ENCODE data around the gene ANKRD23. TPM values are rescaled to one million over a fixed set of nuclear protein-coding genes. Genes with fewer than 3 reads are reported as not detected.

Gene ANKRD23
- total RNA-seq, 2 experiments from 2014 or later, result 6.2 to 10.4 TPM

- Mint-ChIP-seq H3K4me3 (peak overlapping the region; percentile 94), H3K4me1 (ENCODE audit: low read depth) (peaks cover 61% of the 10 kb centered on the region), H3K9me3 (no peaks in the 10 kb centered on the region), H3K27me3 (no peaks in the 10 kb centered on the region), H3K36me3 (ENCODE audit: low read depth) (peaks cover 77% of the 10 kb centered on the region), H3K27ac (peak overlapping the region; percentile 66)
- peaks cover 59% of the 10 kb centered on the region for H3K4me1 ChIP-seq (ENCODE audit: insufficient read depth, low read length)
- intact Hi-C loops (cut with DNase I, micrococcal nuclease), result loop anchor here (5.0 kb wide), 3 partner anchors 37 to 283 kb away; partner anchors contain the start of genes ANKRD39 (in 2 of the 2), ARID5A (in 1 of the 2) and CNNM4 (in 1 of the 2)
- peaks cover 34% of the 10 kb centered on the region for H3K36me3 ChIP-seq (ENCODE audit: insufficient read depth, low read length)
- no peak overlapping the region for H3K4me3 ChIP-seq (ENCODE audit: low read length)
- ChIA-PET POLR2A (interaction anchor here (0.6 to 1.7 kb wide), 3 partner anchors 9 to 676 kb away, joined by 3 to 6 read pairs (median 3); no protein-coding TSS in a partner anchor), CTCF (interaction anchor here (1.6 kb wide), 1 partner anchor 38 kb away, joined by 5 read pairs; the partner anchor contains the start of gene ANKRD39)
- DNase-seq (no peak), ATAC-seq (ENCODE audit: poor library complexity) (no peak)
- no peaks in the 10 kb centered on the region for H3K27me3 ChIP-seq (ENCODE audit: control insufficient read depth in 1 of 2, insufficient read depth in 2 of 2, low read length in 2 of 2)
- H3K27ac ChIP-seq (ENCODE audit: low read depth in 1 of 2, low read length in 2 of 2), result no peak overlapping the region
- no peaks in the 10 kb centered on the region for H3K9me3 ChIP-seq (ENCODE audit: control insufficient read depth in 1 of 2, insufficient read depth in 1 of 2, low read length in 2 of 2)
- TF ChIP-seq CTCF (IDR thresholded peaks at IDR 0.05), result no peak
These were observed 23.8 kb downstream of the ANKRD23 start for GRCh38 chr2:96819876-96820511.

- Mint-ChIP-seq H3K27me3 (no peaks in the 10 kb centered on the region), H3K27ac (peak overlapping the region; percentile 66), H3K36me3 (ENCODE audit: low read depth) (peaks cover 72% of the 10 kb centered on the region), H3K4me1 (ENCODE audit: low read depth) (peaks cover 63% of the 10 kb centered on the region), H3K4me3 (peak overlapping the region; percentile 94), H3K9me3 (no peaks in the 10 kb centered on the region)
- POLR2A ChIA-PET, result interaction anchor here (0.6 to 1.3 kb wide), 5 partner anchors 13 to 677 kb away, joined by 3 to 6 read pairs (median 3); partner anchors contain the start of gene ANKRD39
- no peak overlapping the region for H3K27ac ChIP-seq (ENCODE audit: low read depth in 1 of 2, low read length in 2 of 2)
- H3K4me3 ChIP-seq (ENCODE audit: low read length), result no peak overlapping the region
- ATAC-seq (ENCODE audit: poor library complexity), result no peak
- TF ChIP-seq CTCF (IDR thresholded peaks at IDR 0.05), result no peak
- peaks cover 28% of the 10 kb centered on the region for H3K36me3 ChIP-seq (ENCODE audit: insufficient read depth, low read length)
- CTCF ChIA-PET, result interaction anchor here (1.6 kb wide), 1 partner anchor 39 kb away, joined by 5 read pairs; the partner anchor contains the start of gene ANKRD39
- no peaks in the 10 kb centered on the region for H3K27me3 ChIP-seq (ENCODE audit: control insufficient read depth in 1 of 2, insufficient read depth in 2 of 2, low read length in 2 of 2)
- no peak for DNase-seq
- H3K9me3 ChIP-seq (ENCODE audit: control insufficient read depth in 1 of 2, insufficient read depth in 1 of 2, low read length in 2 of 2), result no peaks in the 10 kb centered on the region
- peaks cover 59% of the 10 kb centered on the region for H3K4me1 ChIP-seq (ENCODE audit: insufficient read depth, low read length)
- intact Hi-C loops (cut with DNase I, micrococcal nuclease), result loop anchor here (5.0 kb wide), 3 partner anchors 38 to 282 kb away; partner anchors contain the start of genes ANKRD39 (in 2 of the 2), ARID5A (in 1 of the 2) and CNNM4 (in 1 of the 2)
These were observed 24.5 kb downstream of the ANKRD23 start for GRCh38 chr2:96819128-96819875.

GRCh38 chr2:96817882-96818281 is 25.9 kb downstream of the ANKRD23 start:
- peaks cover 60% of the 10 kb centered on the region for H3K36me3 Mint-ChIP-seq (ENCODE audit: low read depth)
- no peak for DNase-seq
- peak overlapping the region; percentile 66 for H3K27ac Mint-ChIP-seq
- H3K9me3 ChIP-seq (ENCODE audit: control insufficient read depth in 1 of 2, insufficient read depth in 1 of 2, low read length in 2 of 2), result no peaks in the 10 kb centered on the region
- no peak for ATAC-seq (ENCODE audit: poor library complexity)
- CTCF ChIA-PET, result interaction anchor here (0.7 to 1.4 kb wide), 3 partner anchors 17 to 55 kb away, joined by 3 read pairs; partner anchors contain the start of gene ANKRD39
- H3K36me3 ChIP-seq (ENCODE audit: insufficient read depth, low read length), result peaks cover 17% of the 10 kb centered on the region
- H3K4me1 ChIP-seq (ENCODE audit: insufficient read depth, low read length), result peaks cover 52% of the 10 kb centered on the region
- peak overlapping the region; percentile 61 for H3K4me3 ChIP-seq (ENCODE audit: low read length)
- no peak overlapping the region for H3K27ac ChIP-seq (ENCODE audit: low read depth in 1 of 2, low read length in 2 of 2)
- no peaks in the 10 kb centered on the region for H3K9me3 Mint-ChIP-seq
- no peaks in the 10 kb centered on the region for H3K27me3 ChIP-seq (ENCODE audit: control insufficient read depth in 1 of 2, insufficient read depth in 2 of 2, low read length in 2 of 2)
- H3K27me3 Mint-ChIP-seq, result no peaks in the 10 kb centered on the region
- peak overlapping the region; percentile 94 for H3K4me3 Mint-ChIP-seq
- H3K4me1 Mint-ChIP-seq (ENCODE audit: low read depth), result peaks cover 64% of the 10 kb centered on the region
- intact Hi-C loops (cut with DNase I, micrococcal nuclease), result loop anchor here (2.0 to 5.0 kb wide), 6 partner anchors 17 to 281 kb away; partner anchors contain the start of genes ANKRD39 (in 2 of the 2), CNNM4 (in 2 of the 2) and ARID5A (in 1 of the 2)
- no peak for TF ChIP-seq CTCF (IDR thresholded peaks at IDR 0.05)
- POLR2A ChIA-PET, result interaction anchor here (0.6 to 3.8 kb wide), 6 partner anchors 11 to 198 kb away, joined by 3 to 50 read pairs (median 18); partner anchors contain the start of genes ANKRD39 and KANSL3

All from CD4-positive, alpha-beta T cell (primary cell).